CD14-positive monocyte (primary cell): Measurements from ENCODE around the gene RANBP6. TPM values are rescaled to one million over a fixed set of nuclear protein-coding genes. Genes with fewer than 3 reads are reported as not detected.

Source experiments
- DNase-seq, 3 donors: peaks; one replicate each; pipeline ENCODE4 v3.0.0-alpha.2; 2011 to 2022
- H2AFZ ChIP-seq: 2 replicates; pipeline ENCODE4 v1.6.0; 2012; ENCODE audit warnings: mild to moderate bottlenecking, low read depth, low read length, inconsistent platforms; ENCODE audit not compliant: insufficient read depth, poor library complexity, severe bottlenecking
- H3K27ac ChIP-seq, 2 donors: 1 replicate in 1 of 2; 2 replicates in 1 of 2; pipeline ENCODE4 v1.5.1; 2012 to 2013; ENCODE audit warnings: low read length in 2 of 2, control low read depth in 1 of 2, inconsistent platforms in 1 of 2, low read depth in 1 of 2, mild to moderate bottlenecking in 1 of 2
- H3K27me3 ChIP-seq, 2 donors: one replicate each; pipeline versions ENCODE4 v1.6.0 to v1.6.1; 2011 to 2013; ENCODE audit warnings: low read length in 2 of 2; ENCODE audit not compliant: control insufficient read depth in 2 of 2, insufficient read depth in 2 of 2
- H3K36me3 ChIP-seq, 2 donors: replicated peaks in 1 of 2; 1 replicate in 1 of 2; 2 replicates in 1 of 2; pipeline versions ENCODE4 v1.5.1 to v1.6.1; 2012 to 2013; ENCODE audit warnings: low read length in 2 of 2, control low read depth in 1 of 2, inconsistent platforms in 1 of 2, mild to moderate bottlenecking in 1 of 2; ENCODE audit not compliant: insufficient read depth in 2 of 2, control insufficient read depth in 1 of 2
- H3K4me1 ChIP-seq, 2 donors: 1 replicate in 1 of 2; 2 replicates in 1 of 2; pipeline versions ENCODE4 v1.5.1 to v1.6.1; 2012 to 2013; ENCODE audit warnings: low read length in 2 of 2, control low read depth in 1 of 2, inconsistent platforms in 1 of 2, mild to moderate bottlenecking in 1 of 2, moderate library complexity in 1 of 2; ENCODE audit not compliant: insufficient read depth in 2 of 2, control insufficient read depth in 1 of 2
- H3K4me2 ChIP-seq: replicated peaks from 2 replicates; pipeline ENCODE3; 2012; ENCODE audit warnings: low read length, moderate library complexity, mild to moderate bottlenecking; ENCODE audit not compliant: poor library complexity, severe bottlenecking; ENCODE audit errors: extremely low read depth
- H3K4me3 ChIP-seq, 3 experiments: fragments of 200-600 bp in 1 of 3; sonication (generic) in 1 of 3; replicated peaks in 1 of 3; 1 replicate in 2 of 3; 2 replicates in 1 of 3; pipeline ENCODE4 v1.5.1; 2011 to 2013; ENCODE audit warnings: low read length in 3 of 3, mild to moderate bottlenecking in 3 of 3, control low read depth in 2 of 3, low read depth in 2 of 3, inconsistent platforms in 1 of 3, moderate library complexity in 1 of 3
- H3K79me2 ChIP-seq: 2 replicates; pipeline ENCODE4 v1.6.0; 2012; ENCODE audit warnings: mild to moderate bottlenecking, control low read depth, inconsistent platforms, low read length, moderate library complexity; ENCODE audit not compliant: insufficient read depth
- H3K9ac ChIP-seq: 2 replicates; pipeline ENCODE4 v1.6.0; 2017; ENCODE audit warnings: low read length, mild to moderate bottlenecking; ENCODE audit not compliant: insufficient read depth, poor library complexity, severe bottlenecking
- H3K9me3 ChIP-seq, 2 donors: replicated peaks in 1 of 2; 1 replicate in 1 of 2; 2 replicates in 1 of 2; pipeline versions ENCODE4 v1.5.1 to v1.6.1; 2012 to 2013; ENCODE audit warnings: low read length in 2 of 2, control low read depth in 1 of 2; ENCODE audit not compliant: control insufficient read depth in 1 of 2, insufficient read depth in 1 of 2
- H4K20me1 ChIP-seq: 2 replicates; pipeline ENCODE4 v1.6.0; 2012; ENCODE audit warnings: mild to moderate bottlenecking, low read length, control low read depth, moderate library complexity; ENCODE audit not compliant: insufficient read depth
- H3K27ac Mint-ChIP-seq, 7 donors: one replicate each; pipeline ENCODE4 v1.8.0; 2020; ENCODE audit warnings: mild to moderate bottlenecking in 7 of 7, mixed read lengths in 7 of 7, moderate library complexity in 6 of 7, inconsistent platforms in 2 of 7
- H3K27me3 Mint-ChIP-seq, 3 donors: one replicate each; pipeline ENCODE4 v1.8.0; 2021 to 2022; ENCODE audit warnings: low read depth in 3 of 3, mild to moderate bottlenecking in 3 of 3, mixed read lengths in 3 of 3, moderate library complexity in 3 of 3, inconsistent platforms in 1 of 3
- H3K36me3 Mint-ChIP-seq, 2 donors: one replicate each; pipeline ENCODE4 v1.8.0; 2020; ENCODE audit warnings: mixed read lengths in 2 of 2, inconsistent platforms in 1 of 2, mild to moderate bottlenecking in 1 of 2
- H3K4me1 Mint-ChIP-seq: one replicate; pipeline ENCODE4 v1.8.0; 2020; ENCODE audit warnings: mild to moderate bottlenecking, mixed read lengths
- H3K4me3 Mint-ChIP-seq, 2 donors: one replicate each; pipeline ENCODE4 v1.8.0; 2020; ENCODE audit warnings: mild to moderate bottlenecking in 2 of 2, mixed read lengths in 2 of 2, moderate library complexity in 1 of 2
- H3K9me3 Mint-ChIP-seq, 7 donors: one replicate each; pipeline ENCODE4 v1.8.0; 2020 to 2022; ENCODE audit warnings: mixed read lengths in 7 of 7, mild to moderate bottlenecking in 6 of 7, moderate library complexity in 6 of 7, inconsistent platforms in 2 of 7
- CTCF ChIP-seq: fragments of 200-600 bp; IDR thresholded peaks from one replicate; pipeline ENCODE4 v1.8.0; 2022; ENCODE audit warnings: antibody characterized with exemption, mild to moderate bottlenecking
- WGBS: methylation state at CpG from one replicate; pipeline ENCODE4 v1.1.5; 2013; ENCODE audit warnings: missing lambda C conversion rate; ENCODE audit not compliant: insufficient coverage; 5-methylcytosine and 5-hydroxymethylcytosine counted together
- intact Hi-C, 2 donors: fragments of 100-400 bp; cut with micrococcal nuclease; formaldehyde crosslinking; loops; one replicate each; pipeline versions ENCODE4 v1.15.0 to v1.15.1; 2023
- polyA plus RNA-seq, 3 donors: library from polyadenylated mRNA; depleted of rRNA in 1 of 3; unstranded in 2 of 3; stranded (reverse) in 1 of 3; fragments of 300-500 nt in 2 of 3; fragments of >200 nt in 1 of 3; fragmentation: Illumina TruSeq in 2 of 3; gene quantifications; 1 replicate in 2 of 3; 2 replicates in 1 of 3; pipeline ENCODE4 v1.2.3, GENCODE V29; 2012 to 2021

Gene RANBP6
- polyA plus RNA-seq, 3 donors: 6.1 to 16.0 (median 15.7) TPM

GRCh38 chr9:5978523-5978922 is 36.9 kb downstream of the RANBP6 start:
- WGBS: no CpG with 5 or more reads among the region's 1 CpG

GRCh38 chr9:5976674-5977397 is 38.6 kb downstream of the RANBP6 start:
- intact Hi-C loops: no loop called here
- Histone ChIP-seq H3K4me3 (no peak overlapping the region), H2AFZ (no peak overlapping the region), H3K36me3 (peaks cover 20 to 57% of the 10 kb centered on the region in 2 donors), H4K20me1 (peaks cover 11% of the 10 kb centered on the region), H3K9me3 (no peaks in the 10 kb centered on the region), H3K4me2 (no peak overlapping the region), H3K4me1 (no peaks in the 10 kb centered on the region), H3K79me2 (peaks cover 3% of the 10 kb centered on the region), H3K27me3 (no peaks in the 10 kb centered on the region), H3K9ac (no peak overlapping the region), H3K27ac (peak overlapping the region in 1 of 2 donors; percentile 78)
- H3K9me3 Mint-ChIP-seq: no peaks in the 10 kb centered on the region
- no peaks in the 10 kb centered on the region for H3K27me3 Mint-ChIP-seq
- peaks cover 11% of the 10 kb centered on the region for H3K4me1 Mint-ChIP-seq
- H3K4me3 Mint-ChIP-seq: no peak overlapping the region
- DNase-seq: no peak
- no CpG with 5 or more reads among the region's 2 CpGs for WGBS
- H3K36me3 Mint-ChIP-seq: peaks cover 51 to 54% of the 10 kb centered on the region in 2 donors
- no peak for TF ChIP-seq CTCF
- peak overlapping the region in 6 of 7 donors; percentile 12 to 88 (median 74) for H3K27ac Mint-ChIP-seq

More at GRCh38 chr9:5978523-5978922, 36.9 kb downstream of the RANBP6 start:
- DNase-seq: no peak
- no peak overlapping the region for H3K4me2 ChIP-seq
- no peak overlapping the region for H3K27ac ChIP-seq
- H3K36me3 ChIP-seq: peaks cover 19 to 56% of the 10 kb centered on the region in 2 donors
- Mint-ChIP-seq H3K27me3 (no peaks in the 10 kb centered on the region), H3K9me3 (no peaks in the 10 kb centered on the region), H3K4me1 (peaks cover 9% of the 10 kb centered on the region), H3K4me3 (no peak overlapping the region), H3K36me3 (peaks cover 49 to 50% of the 10 kb centered on the region in 2 donors), H3K27ac (peak overlapping the region in 1 of 7 donors; percentile 16)
- H2AFZ ChIP-seq: no peak overlapping the region
- H3K9ac ChIP-seq: no peak overlapping the region
- no peaks in the 10 kb centered on the region for H3K9me3 ChIP-seq
- H3K27me3 ChIP-seq: no peaks in the 10 kb centered on the region
- H4K20me1 ChIP-seq: peaks cover 15% of the 10 kb centered on the region
- peaks cover 3% of the 10 kb centered on the region for H3K79me2 ChIP-seq
- H3K4me3 ChIP-seq: no peak overlapping the region
- intact Hi-C loops: no loop called here
- no peak for TF ChIP-seq CTCF
- H3K4me1 ChIP-seq: no peaks in the 10 kb centered on the region
